ENCODE results near the gene CKMT1A.

Gene CKMT1A

GRCh38 chr15:43748376-43748775, 54.7 kb downstream of the CKMT1A start:
- DNase-seq (ENCODE audit: low spot score): no peak

All from cerebellar cortex (tissue), 1 donor.